ENCODE measurements around the gene NTRK1.

Gene NTRK1

GRCh38 chr1:156838972-156839371 is 21.7 kb upstream of the NTRK1 start:
- DNase-seq (ENCODE audit: low read depth), result no peak

GRCh38 chr1:156839426-156840109 is 21.1 kb upstream of the NTRK1 start:
- DNase-seq (ENCODE audit: low read depth), result no peak

- no peak for DNase-seq (ENCODE audit: low read depth)
Measured at GRCh38 chr1:156840186-156840897, 20.3 kb upstream of the NTRK1 start.

DNA sequence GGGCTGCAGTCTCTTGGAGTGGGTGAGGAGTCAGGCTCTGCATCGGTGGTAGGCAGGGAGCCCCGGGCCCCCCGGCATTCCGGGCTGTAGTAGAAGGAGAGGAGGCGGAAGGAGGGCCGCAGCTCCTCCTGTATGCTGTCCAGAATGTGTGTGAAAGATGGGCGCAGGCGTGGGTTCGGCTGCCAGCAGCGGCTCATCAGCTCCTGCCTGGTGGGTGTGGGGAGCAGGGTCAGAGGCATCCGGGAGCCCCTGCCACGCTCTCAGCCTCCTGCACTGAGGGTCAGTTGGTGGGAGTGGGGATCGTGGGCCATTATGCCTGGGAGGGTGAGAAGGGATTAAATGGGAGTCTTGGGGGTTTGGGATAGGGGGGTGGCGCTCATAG is 19.8 kb upstream of the NTRK1 start:
- no peak for DNase-seq (ENCODE audit: low read depth)

- DNase-seq (ENCODE audit: low read depth), result no peak
Measured at GRCh38 chr1:156841295-156841855, 19.3 kb upstream of the NTRK1 start.

- DNase-seq (ENCODE audit: low read depth), result no peak
Measured at GRCh38 chr1:156842618-156843300, 17.9 kb upstream of the NTRK1 start.

DNA sequence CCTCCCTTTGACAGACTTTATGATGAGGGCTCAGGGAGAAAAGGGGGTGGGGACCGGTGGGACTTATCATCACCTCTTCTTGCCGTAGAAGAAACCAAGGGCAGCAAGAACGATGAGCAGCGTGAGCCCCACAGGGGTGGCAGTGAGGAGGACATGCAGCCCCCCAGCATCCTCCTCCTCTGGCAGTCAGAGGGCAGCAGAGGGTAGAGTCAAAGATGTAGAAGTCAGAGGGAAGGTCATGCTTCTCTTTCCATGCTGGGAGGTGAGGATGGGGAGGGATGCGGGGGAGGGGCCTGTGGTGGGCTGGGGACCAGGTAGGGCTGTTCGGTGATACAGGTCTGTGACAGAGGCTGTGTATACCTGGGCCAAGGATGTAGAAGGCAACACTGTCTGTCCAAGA is 16.6 kb upstream of the NTRK1 start:
- no peak for DNase-seq (ENCODE audit: low read depth)

- DNase-seq (ENCODE audit: low read depth), result no peak
Measured at GRCh38 chr1:156844638-156845037, 16.0 kb upstream of the NTRK1 start.

GRCh38 chr1:156845055-156845952 is 15.4 kb upstream of the NTRK1 start:
- DNase-seq (ENCODE audit: low read depth), result no peak

DNA sequence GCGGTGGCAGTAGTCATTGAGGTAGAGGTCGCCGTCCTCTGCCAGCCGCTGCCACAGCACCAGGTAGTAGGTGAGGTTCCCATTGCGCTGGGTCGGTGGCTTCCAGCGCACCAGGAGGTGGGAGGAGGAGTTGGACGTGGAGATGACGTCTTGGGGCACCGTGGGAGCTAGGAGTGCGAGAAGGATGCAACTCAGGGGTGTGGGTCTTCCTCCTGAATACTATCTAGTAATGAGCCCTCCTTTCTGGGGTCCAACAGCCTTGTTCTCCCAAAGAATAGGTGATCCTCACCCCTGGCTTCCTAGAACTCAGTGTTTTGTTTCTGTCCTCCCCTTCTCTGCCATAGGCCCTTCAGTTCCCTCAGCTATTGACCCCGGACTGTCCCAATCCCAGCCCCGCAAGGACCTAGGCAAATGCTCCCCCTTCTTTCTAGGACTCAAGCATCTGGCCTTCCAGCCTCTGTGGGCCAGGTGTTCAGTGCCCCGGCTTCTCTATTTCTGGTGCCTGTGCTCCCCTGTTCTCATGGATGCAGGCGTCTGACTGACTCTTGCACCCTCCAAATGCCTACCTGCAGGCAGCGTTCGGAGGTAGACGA is 14.6 kb upstream of the NTRK1 start:
- no peak for DNase-seq (ENCODE audit: low read depth)

- DNase-seq (ENCODE audit: low read depth), result no peak
Measured at GRCh38 chr1:156846643-156847042, 14.0 kb upstream of the NTRK1 start.

DNA sequence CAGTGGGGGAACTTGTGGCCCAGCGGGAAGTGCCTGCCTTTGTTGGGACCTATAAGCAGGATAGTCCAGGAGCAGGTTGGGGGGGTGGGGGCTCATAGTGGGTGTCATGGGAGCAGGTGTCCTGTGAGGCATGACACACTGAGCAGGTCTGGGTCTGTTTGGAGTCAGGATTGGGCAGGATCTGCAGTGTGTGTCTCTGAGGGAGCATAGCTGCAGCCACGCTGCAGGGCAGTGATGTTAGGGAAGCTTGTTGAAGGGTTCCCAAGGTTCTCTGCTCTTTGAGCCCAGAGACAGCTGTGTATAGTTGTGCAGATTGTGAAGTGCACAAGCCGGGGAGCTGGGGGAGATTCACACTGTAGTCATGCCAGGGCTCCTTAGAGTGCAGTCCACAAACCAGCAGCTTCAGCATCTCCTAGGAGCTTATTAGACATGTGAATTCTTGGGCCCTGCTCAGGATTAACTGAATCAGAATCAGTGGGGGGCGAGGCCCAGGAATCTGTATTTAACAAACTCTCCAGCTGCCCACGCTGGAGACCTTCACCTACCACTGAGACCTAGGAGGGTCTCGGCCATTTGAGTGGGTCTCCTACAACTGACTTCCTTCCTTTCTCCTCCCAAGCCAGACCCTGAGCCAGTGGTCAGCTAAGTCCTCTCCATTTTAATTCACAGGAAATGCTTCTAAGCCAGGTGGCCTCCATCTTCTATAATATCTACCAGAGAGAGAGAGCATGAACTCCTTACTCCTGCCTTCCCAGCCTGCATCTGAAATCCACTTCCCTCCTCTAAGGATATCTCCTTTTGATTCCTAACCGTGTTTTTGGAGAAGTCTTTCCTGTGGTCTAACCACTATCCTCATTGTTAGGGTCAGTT is 12.8 kb upstream of the NTRK1 start:
- no peak for DNase-seq (ENCODE audit: low read depth)

DNA sequence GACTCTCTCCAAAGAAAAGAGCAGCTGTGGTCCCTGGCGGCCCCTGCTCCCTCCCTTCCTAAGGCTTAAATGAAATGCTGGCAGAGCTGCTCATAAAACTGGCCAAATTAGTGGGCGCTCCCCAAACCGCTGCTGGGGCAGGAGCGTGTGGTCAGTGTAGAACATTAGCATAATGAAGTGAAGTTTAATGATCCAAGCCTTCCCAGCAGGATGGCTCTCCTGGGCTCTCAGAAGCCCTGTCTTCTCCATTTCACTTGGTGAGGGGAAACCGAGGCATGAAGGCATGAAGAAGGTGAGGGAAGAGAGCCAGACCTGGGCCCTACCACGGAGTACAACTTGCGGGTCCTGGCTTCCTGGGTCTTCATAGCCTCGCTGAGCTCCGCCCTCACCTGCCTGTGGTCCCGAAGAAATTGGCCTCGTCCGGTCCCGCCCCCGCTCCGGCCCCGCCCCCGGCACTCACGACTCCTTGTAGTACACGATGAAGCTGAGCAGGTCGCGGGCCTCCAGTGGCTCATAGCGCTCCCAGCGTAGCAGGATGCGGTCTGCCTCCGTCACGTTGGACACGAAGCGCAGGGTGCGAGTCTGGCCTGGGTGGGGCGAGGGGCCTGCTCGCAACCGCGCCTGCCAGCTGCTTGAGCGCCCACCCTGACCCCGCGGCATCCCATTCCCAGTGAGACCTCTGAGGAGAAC is 12.1 kb upstream of the NTRK1 start:
- DNase-seq (ENCODE audit: low read depth), result no peak

GRCh38 chr1:156849151-156849496 is 11.5 kb upstream of the NTRK1 start:
- no peak for DNase-seq (ENCODE audit: low read depth)

DNA sequence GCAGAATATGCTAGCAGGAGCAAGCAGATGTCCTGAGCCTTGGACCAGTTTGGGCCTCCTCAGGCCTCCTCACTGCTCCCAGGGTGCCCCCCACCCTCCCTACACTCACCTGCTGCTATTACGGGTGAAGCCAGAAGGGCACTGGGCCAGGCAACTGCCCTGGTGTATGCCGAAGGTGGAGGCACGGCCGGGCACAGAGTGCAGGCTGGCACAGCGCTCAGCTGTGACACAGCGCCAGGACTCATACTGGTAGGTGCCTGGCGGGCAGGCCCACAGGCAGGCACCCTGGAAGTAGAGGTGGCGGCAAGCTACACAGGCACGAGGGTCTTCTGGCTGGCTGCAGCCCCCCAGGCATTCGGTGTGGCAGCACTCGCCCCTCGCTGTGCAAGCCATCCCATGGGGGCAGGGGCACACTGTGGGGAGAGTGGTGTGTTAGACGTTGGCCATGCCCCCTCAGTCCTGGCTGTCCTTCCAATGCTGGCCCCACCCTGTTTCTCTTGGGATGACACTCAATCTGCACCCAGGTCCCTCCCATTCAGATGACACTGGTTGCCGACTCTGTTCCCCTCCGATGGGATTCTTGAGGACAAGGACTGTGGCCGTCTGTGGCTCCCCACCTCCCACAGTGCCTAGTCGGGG is 8.8 kb upstream of the NTRK1 start:
- no peak for DNase-seq (ENCODE audit: low read depth)

DNA sequence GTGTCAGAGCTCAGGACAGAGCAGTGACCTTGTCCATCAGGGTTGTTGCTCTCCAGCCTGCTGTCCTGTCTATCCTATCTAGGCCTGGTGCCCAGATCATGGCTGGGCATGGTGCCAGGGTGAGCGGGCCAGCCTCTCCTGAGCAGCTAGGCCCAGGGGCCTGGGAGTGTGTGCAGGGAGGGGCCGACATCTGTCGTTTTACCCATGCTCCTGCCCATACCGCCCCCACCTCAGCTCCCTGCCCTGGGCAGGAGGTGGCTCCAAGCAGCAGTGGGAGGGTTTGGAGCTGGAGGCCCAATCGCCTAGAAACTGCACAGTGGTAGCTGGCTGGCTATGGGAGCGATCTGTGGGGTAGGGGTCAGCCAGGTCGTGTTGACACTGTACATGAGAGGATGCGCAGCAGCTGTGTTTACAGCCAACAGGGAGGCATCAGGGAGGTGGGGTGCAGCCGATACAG is 8.2 kb upstream of the NTRK1 start:
- no peak for DNase-seq (ENCODE audit: low read depth)

GRCh38 chr1:156853761-156854160 is 6.9 kb upstream of the NTRK1 start:
- DNase-seq (ENCODE audit: low read depth), result no peak

- no peak for DNase-seq (ENCODE audit: low read depth)
Measured at GRCh38 chr1:156854634-156855033, 6.0 kb upstream of the NTRK1 start.

GRCh38 chr1:156856282-156856785 is 4.3 kb upstream of the NTRK1 start:
- DNase-seq (ENCODE audit: low read depth), result no peak
